GM20431 (cell line): ENCODE measurements around the gene ATP4A.
"Not testable (repeated sequence)": the region's sequence is repeated elsewhere in the genome, so short reads cannot be mapped to it uniquely, and the experiment has no call there.

Source experiments
- in situ Hi-C: fragments of 300-500 bp; cut with MseI, MboI; formaldehyde crosslinking; loops from one replicate; pipeline ENCODE4 v1.15.0; 2020; ENCODE audit warnings: low sequenced_read_pairs; ENCODE audit not compliant: unreplicated experiment

ATP4A gene

DNA sequence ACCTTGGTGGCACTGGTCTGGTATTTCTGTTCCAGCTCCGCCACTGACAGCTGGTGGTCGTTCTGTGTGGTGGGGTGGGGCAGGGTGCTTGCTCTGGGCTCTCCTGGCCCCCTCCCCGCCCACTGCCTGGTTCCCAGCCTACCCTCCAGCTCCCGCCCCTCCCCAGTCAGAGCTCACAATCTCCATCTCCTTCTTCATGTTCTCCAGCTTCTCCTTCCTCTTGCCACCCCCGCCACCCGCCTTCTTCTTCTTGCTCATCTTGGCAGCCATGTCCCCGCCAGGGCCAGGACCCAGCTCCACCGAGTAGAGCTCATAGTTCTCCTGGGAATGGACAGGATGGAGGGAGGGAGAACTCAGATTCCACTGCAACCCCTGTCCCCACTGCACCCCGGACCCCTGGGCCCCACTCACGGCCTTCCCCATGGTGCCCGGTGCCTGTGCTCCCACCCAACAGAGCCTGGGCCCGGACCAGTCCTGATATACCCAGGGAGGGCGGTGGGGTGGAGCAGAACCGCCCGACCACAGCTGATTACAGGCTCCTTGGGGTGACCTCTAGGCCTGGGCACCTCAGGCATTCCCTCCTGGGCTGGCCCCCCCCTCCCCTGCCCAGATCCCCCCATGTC, at the start of gene ATP4A:
Gene ATP4A (minus strand): TSS at position 452 of the 623 bp plus-strand sequence. CDS start 29 bp downstream, at position 423.
- in situ Hi-C loops: no loop called here

DNA sequence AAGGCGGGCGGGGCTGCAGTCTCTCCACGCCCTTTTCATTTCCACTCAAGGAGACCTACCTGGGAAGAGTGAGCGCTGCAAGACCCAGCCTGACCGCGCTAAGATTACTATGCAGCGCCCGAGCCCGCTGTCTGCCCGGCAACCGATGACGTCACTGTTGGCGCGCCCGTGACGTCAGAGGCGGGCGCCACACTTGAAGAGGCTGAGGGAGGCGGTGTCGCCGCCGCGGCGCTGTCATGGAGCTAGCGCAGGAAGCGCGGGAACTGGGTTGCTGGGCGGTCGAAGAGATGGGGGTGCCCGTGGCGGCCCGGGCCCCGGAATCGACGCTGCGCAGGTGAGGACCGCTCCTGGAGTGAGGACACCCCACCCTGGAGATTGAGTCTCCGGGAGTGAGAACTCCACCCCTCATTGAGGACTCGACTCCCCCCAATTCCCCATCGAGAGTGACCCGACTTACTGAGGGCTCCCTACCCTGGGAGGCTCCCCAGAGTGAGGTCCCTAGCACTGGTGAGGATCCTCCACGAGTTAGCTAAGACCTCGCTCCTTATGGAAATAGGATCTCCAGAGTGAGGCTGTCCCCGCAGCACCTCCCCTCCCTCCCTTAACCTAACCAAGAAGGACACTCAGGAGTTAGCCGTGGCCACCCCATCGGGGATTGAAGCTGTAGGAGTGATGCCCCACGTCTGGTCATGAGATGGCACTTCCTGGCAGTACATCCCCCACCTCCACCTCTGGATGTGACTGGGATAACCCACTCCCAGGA, 49.3 kb upstream of the ATP4A start, which contains the start of gene HAUS5:
Gene HAUS5 (plus strand): TSS at position 177 of the 763 bp plus-strand sequence. CDS start 60 bp downstream, at position 237.
- in situ Hi-C loops: no loop called here

DNA sequence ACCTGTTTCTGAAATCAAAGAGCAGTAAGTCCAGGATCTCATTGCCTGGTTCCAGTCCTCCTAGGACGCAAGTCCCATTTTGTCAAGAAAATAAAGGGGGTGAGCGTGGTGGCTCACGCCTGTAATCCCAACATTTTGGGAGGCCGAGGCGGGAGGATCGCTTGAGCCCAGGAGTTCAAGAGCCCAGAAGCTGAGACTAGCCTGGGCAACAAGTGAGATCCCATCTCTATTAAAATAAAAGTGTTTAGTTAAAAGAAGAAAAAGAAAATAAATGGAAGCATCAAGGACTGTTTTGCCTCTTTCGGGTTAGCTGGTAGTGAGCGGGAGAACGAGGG, 48.7 kb upstream of the ATP4A start:
- in situ Hi-C loops: no loop called here

DNA sequence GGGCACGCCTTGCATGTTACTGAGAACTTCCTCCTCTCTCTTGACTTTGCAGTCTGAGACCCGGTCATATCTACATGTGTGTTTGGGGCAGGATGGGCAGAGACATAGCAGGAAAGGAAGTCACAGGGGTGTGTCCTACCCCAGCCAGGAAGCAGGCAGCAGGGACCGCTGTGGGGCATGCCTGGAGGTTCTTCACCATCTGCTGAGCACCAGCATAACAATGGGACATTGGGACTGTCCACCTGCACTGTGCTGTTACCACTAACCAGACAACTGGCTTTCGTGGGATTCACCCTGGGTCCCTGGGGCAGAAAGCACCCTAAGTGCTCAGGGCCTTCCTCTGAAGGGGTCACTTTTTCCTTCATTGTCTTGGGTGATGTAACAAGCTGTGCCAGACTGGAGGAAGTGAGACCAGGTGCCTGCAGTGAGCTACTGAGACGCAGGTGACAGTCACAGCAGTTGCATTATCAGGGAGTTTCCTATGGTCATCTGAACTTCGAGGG, 46.4 kb upstream of the ATP4A start:
- in situ Hi-C loops: no loop called here

DNA sequence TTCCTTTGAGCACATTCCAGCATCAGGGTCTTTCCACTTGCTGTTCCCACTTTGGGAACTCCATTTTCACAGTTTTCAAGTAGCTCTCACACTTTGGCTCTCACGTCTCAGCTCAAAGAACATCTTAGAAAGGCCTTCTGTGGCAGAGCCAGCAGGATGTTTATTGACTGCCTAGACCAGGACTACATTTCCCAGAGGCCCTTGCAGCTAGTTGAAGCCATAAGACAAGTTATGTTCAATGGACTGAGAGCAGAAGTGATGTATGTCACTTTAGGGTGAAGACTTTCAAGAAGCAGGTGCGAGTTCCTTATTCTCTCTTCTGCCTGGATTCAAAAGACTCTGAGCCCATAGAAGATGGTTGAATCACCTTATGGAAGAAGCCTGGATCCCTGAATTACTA, 44.8 kb upstream of the ATP4A start:
- in situ Hi-C loops: no loop called here

DNA sequence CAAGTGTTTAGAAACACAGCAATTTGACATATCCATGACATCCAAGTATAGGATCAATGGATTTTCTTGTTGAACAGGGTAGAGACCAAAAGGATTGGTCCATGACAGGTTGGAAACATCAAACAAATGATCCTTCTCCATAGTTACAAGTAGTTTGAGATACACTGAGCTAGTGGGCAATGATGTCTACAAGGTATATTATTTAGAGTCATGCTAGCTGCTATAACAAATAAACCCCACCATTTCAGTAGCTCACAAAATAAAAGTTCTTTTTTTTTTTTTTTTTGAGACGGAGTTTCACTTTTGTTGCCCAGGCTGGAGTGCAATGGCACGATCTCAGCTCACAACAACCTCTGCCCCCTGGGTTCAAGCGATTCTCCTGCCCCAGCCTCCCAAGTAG, 44.2 kb upstream of the ATP4A start:
- in situ Hi-C loops: no loop called here

DNA sequence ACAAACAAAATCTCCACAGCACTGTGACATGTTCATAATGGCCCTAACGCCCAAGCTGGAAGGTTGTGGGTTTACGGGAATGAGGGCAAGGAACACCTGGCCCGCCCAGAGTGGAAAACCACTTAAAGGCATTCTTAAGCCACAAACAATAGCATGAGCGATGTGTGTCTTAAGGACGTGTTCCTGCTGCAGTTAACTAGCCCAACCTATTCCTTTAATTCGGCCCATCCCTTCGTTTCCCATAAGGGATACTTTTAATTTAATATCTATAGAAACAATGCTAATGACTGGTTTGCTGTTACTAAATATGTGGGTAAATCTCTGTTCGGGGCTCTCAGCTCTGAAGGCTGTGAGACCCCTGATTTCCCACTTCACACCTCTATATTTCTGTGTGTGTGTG, 43.7 kb upstream of the ATP4A start:
- in situ Hi-C loops: not testable (repeated sequence)

DNA sequence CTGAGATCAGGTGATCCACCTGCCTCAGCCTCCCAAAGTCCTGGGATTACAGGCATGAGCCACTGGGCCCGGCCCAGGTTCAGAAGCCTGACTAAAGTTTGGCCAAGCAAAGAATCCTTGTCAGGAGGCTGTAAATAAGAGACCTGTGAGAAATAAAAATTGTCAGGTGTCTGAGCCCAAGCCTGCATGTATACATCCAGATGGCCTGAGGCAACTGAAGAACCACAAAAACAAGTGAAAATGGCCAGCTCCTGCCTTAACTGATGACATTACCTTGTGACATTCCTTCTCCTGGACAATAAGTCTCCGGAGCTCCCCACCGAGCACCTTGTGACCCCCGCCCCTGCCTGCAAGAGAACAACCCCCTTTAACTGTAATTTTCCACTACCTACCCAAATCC, 41.0 kb upstream of the ATP4A start:
- in situ Hi-C loops: not testable (repeated sequence)

DNA sequence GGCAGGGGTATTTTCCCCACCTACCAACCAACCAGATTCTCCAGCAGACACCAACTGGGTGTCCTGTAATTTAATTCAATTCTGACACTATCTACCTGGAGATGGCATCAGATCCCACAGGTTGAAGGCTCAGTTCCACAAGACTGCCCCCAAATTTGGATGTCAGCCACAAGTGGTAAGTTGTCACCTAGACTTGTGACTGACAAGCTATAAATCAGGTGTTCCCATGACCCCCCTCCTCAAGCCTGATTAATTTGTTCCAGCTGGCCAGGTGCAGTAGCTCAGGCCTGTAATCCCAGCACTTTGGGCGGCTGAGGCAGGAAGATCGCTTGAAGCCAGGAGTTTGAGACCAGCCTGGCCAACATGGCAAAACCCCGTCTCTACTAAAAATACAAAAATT, 38.5 kb upstream of the ATP4A start:
- in situ Hi-C loops: no loop called here

DNA sequence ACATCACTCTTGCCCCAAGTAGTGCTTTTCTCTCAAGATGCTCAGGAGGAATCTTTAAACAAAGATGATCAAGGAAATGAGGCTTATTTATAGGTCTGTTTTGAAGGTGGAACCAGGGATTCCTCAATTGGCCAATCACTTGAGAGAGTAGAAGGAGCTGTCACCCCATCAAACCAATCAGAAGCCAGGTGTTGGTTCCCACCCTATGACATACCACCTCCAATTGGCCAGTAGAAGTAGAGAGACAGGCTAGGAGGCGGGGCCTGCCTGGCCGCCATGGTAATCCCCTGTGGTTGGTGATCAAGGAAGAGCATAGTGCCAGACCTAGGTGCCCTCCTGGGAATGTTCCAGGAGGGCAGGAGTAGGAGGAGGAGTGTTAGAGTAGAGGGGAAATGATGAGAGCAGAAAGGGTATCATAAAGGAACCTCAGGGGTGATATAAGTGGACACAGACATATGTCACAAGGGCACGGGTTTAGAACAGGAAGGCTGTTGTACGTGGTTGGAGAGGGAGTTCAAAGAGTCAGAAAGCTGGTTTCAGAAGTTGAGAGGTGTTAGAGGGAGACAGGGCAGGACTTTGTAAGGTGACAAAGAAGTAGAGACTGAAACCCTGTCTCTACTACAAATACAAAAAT, 33.0 kb upstream of the ATP4A start:
- in situ Hi-C loops: no loop called here

DNA sequence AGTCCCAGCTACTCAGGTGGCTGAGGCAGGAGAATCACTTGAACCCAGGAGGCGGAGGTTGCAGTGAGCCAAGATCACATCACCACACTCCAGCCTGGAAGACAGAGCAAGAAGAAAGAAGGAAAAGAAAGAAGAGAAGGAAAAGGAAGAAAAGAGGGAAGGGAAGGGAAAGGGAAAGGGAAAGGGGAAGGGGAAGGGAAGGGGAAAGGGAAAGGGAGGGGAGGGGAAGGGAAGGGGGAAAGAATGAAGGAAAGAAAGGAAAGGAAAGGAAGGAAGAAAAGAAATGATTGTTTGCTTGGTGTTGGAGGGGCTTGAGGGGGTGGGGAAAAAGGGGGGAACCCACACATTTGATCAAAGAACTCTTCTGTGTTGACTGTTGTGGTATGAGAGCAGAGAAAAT, 32.5 kb upstream of the ATP4A start:
- in situ Hi-C loops: no loop called here

DNA sequence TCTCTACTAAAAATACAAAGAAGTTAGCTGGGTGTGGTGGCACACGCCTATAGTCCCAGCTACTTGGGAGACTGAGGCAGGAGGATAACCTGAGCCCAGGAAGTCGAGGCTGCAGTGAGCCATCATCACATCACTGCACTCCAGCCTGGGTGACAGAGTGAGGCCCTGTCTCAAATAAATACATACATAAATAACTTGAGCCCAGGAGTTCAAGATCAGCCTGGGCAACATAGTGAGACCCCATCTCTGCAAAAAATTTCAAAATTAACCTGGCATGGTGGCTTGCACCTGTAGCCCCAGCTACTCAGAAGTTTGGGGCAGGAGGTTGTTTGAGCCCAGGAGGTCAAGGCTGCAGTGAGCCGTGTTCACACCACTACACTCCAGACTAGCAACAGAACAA, 31.6 kb upstream of the ATP4A start:
- in situ Hi-C loops: not testable (repeated sequence)

DNA sequence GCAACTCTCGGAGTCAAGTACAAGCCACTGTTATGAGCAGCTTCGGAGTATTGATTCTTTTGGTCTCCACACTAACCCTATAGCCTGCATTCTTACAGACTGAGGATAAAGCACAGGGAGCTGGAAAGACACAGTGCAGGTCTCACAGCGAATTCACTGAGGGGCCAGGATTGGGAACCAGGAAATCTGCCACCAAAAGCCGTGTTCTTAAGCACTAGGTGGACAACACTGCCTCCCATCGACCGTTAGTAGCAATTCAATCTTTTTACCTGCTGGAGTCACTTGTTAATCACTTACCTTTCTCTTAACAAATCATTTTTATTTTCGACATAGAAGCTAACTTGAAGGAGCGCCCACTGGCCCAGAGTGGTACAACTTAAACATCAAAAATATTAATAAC, 28.8 kb upstream of the ATP4A start:
- in situ Hi-C loops: no loop called here

DNA sequence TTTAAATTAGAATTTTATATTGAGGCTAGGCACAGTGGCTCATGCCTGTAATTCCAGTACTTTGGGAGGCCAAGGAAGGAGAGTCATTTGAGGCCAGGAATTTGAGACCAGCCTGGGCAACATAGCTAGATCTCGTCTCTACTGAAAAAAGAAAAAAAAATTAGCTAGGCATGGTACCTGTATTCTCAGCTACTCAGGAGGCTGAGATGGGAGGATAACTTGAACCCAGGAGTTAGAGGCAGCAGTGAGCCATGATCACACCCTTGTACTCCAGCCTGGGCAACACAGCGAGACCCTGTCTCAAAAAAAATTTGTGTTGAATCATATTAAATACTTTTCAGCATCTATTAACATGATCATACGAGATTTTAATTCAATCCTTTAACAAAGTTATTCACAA, 27.4 kb upstream of the ATP4A start:
- in situ Hi-C loops: no loop called here

DNA sequence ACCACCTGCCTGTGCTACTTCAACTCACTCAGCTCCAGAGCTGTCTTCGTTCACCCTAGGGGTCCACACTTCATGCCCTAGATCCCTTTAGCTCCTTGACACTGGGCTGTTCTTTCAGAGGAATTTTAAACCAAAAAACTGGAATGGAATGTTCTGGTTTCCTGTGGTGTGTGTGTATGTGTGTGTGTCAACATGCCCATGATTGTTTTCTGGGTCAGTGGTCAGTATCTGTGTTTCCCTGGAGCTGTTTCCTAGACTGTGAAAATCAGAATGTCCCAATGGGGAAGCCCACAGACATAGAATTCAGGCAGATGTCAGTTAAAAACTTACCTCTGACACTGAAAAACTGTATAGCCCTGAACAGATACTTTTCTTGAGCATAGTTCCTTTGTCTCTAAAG, 23.9 kb upstream of the ATP4A start:
- in situ Hi-C loops: no loop called here

DNA sequence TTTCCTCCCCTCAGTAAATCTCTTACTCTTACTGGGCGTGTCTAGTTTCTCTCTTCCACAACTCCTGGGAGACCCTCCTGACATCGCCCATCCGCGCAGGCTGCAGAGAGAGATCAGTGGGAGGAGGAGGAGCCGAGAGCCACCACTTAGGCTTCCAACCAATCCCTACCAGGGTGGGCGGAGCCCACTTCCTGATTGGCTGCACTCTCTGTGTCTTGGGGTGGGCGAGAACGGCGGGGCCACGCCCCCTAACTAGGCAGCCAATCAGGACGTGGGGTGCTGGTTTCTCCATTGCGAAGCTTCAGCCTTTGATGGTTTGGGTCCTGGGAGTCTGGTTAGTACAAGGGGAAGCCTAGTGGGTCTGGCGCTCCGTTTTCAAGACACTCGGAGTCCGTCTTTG, 22.4 kb upstream of the ATP4A start, which contains the start of gene PMIS2:
Gene PMIS2 (plus strand): TSS at position 326 of the 400 bp plus-strand sequence. CDS start 87 bp downstream, outside the sequence.
- in situ Hi-C loops: no loop called here

DNA sequence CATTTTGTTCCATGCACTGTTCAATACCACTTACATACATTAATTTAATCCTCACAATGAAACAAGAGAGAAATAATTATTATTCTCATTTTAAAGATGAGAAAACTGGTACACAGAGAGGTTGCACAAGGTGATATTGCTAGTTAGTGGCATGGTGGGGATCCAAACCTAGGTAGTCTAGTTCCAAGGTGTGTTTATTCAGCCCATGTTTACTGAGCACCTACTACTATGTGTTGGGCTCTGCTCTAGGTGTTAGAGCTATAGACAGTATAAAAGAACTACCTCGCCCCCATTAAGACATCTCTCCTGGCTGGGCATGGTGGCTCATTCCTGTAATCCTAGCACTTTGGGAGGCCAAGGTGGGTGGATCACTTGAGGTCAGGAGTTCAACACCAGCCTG, 19.3 kb upstream of the ATP4A start:
- in situ Hi-C loops: no loop called here

DNA sequence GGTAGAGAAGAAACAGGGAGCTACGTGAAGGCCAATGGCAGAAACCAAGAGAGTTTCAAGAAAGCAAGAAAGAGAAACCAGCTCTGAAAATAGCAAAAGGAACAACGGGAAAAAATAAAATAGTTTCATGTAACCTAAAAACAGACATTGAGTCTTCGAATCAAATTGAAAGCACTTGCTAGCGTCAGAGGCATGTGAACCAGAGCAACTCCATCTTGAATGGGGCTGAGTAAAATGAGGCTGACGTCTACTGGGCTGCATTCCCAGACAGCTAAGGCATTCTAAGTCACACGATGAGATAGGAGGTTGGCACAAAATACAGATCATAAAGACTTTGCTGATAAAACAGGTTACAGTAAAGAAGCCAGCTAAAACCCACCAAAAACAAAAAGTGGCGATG, 15.2 kb upstream of the ATP4A start:
- in situ Hi-C loops: no loop called here

DNA sequence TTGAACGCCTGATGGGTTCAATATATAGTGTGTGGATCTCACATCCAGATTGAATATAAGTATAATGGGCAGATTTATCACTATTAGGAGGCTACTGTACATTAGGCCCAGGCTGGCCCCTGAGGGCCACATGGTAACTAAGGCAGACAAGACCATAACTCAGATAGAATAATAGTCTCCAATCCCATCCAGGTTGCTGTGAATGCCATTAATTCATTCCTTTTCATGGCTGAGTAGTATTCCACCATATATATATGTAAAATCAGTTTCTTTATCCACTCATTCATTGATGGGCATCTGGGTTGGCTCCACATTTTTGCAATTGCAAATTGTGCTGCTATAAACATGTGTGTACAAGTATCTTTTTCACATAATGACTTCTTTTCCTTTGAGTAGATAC, 14.5 kb upstream of the ATP4A start:
- in situ Hi-C loops: no loop called here

DNA sequence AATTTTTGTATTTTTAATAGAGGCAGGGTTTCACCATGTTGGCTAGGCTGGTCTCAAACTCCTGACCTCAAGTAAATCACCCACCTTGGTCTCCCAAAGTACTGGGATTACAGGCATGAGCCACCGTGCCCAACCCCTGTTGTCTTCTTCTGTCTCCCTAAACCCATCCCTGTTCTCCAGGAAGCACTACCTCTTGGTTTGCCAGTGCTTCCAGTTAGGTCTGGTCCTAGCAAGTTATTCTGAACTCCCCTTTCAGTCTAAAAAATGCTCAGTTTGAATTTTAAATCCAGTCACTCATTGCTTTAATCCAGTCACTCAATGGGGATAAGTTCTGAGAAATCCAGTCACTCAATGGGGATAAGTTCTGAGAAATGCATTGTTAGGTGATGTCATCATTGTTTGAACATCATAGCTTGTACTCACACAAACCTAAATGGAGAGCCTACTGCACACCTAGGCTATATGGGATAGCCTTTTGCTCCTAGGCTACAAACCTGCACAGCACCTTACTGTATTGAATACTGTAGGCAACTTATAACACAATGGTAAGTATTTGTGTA, 8.0 kb upstream of the ATP4A start:
- in situ Hi-C loops: no loop called here

DNA sequence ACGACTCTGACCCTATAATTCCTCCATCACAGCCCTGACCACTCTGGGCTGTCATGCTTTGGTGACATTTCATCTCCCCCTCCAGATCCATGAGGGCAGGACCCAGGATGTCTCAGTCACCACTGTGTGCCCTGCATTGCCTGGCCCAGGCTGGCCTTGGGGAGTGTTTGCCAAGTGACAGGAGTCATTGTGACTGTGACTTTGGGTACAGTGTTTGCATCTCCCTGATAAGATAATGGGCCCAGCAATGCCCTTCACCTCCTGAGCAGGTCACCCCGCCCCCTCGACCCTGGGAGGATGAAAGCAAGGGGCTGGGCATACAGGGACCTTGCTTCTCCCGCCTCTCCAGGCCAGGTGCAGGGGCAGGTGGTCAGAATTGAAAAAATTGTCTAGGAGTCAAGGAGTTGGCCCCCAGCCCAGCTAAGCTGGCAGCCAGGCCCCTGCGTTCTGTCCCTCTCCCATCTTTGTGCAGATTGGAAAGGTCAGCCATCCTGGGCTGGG, 5.9 kb upstream of the ATP4A start:
- in situ Hi-C loops: no loop called here
